ENCODE measurements around the gene ZNF292.

DNA sequence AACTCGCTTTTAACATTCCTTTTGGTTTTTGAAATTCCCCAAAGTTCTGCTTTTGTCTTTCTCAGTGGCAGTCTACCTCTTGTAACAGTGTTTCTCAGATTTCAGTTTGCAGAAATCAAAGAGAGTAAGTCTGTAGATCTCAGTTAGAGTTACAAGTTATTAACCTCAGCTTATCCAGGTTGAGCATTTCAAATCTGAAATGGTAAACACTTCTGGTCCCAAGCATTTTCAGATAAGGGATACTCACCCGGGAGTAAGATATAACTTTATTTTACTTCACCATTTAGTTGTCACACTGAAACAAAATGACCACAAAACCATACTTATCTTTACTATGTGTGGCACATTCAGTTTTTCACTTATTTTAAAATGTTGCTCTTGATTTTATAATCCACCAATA lies 9.8 kb downstream of the ZNF292 start:
- TF ChIP-seq POLR2AphosphoS5 (IDR thresholded peaks at IDR 0.05; ENCODE audit: borderline replicate concordance, low read depth, low read length) (no peak), EZH2 (IDR thresholded peaks at IDR 0.05) (no peak)

Data from SK-N-MC (cell line).